GM19023 (cell line): ENCODE results near the gene SPTBN1.

Source experiments
- ATAC-seq: cut with Tn5 transposase; IDR thresholded peaks from one replicate; pipeline ENCODE4 v1.9.1; 2021; ENCODE audit warnings: mild to moderate bottlenecking, moderate library complexity; ENCODE audit not compliant: unreplicated experiment

The SPTBN1 gene

GRCh38 chr2:54549917-54550518 is 93.9 kb downstream of the SPTBN1 start:
- no peak for ATAC-seq

GRCh38 chr2:54550547-54550946 is 94.4 kb downstream of the SPTBN1 start:
- ATAC-seq, result no peak

GRCh38 chr2:54551123-54551756 is 95.1 kb downstream of the SPTBN1 start:
- peak; percentile 59 for ATAC-seq

GRCh38 chr2:54553075-54553474 is 96.9 kb downstream of the SPTBN1 start:
- no peak for ATAC-seq

- no peak for ATAC-seq
These were observed 97.6 kb downstream of the SPTBN1 start for GRCh38 chr2:54553775-54554174.

GRCh38 chr2:54555318-54555837 is 99.3 kb downstream of the SPTBN1 start:
- no peak for ATAC-seq

- no peak for ATAC-seq
These were observed 100.5 kb downstream of the SPTBN1 start for GRCh38 chr2:54556621-54557121.

- ATAC-seq, result no peak
These were observed 101.1 kb downstream of the SPTBN1 start for GRCh38 chr2:54557211-54557600.

GRCh38 chr2:54557601-54558187 is 101.6 kb downstream of the SPTBN1 start:
- peak; percentile 51 for ATAC-seq

- peak; percentile 47 for ATAC-seq
These were observed 102.3 kb downstream of the SPTBN1 start for GRCh38 chr2:54558188-54559005.

GRCh38 chr2:54559006-54559445 is 102.9 kb downstream of the SPTBN1 start:
- ATAC-seq, result peak; percentile 6

GRCh38 chr2:54559593-54560145 is 103.5 kb downstream of the SPTBN1 start:
- ATAC-seq, result no peak

GRCh38 chr2:54560146-54560881 is 104.2 kb downstream of the SPTBN1 start:
- ATAC-seq, result peak; percentile 40

- no peak for ATAC-seq
These were observed 104.9 kb downstream of the SPTBN1 start for GRCh38 chr2:54561010-54561409.

- no peak for ATAC-seq
These were observed 108.3 kb downstream of the SPTBN1 start for GRCh38 chr2:54564439-54564838.

- ATAC-seq, result no peak
These were observed 109.4 kb downstream of the SPTBN1 start for GRCh38 chr2:54565551-54565950.

GRCh38 chr2:54566896-54567295 is 110.8 kb downstream of the SPTBN1 start:
- ATAC-seq, result no peak

- no peak for ATAC-seq
These were observed 112.8 kb downstream of the SPTBN1 start for GRCh38 chr2:54568876-54569321.

- no peak for ATAC-seq
These were observed 113.7 kb downstream of the SPTBN1 start for GRCh38 chr2:54569745-54570301.
